Thyroid gland (tissue), 4 donors: Measurements from ENCODE around the gene ERC1. TPM values are rescaled to one million over a fixed set of nuclear protein-coding genes. Genes with fewer than 3 reads are reported as not detected.

Experiments
- DNase-seq, 2 donors: peaks; one replicate each; pipeline ENCODE4 v3.0.0-alpha.2; 2019
- H3K27ac ChIP-seq, 3 donors: fragments of 200-600 bp; sonication (generic); 1 replicate in 2 of 3; 2 replicates in 1 of 3; pipeline ENCODE4 v1.5.1; 2016 to 2019; ENCODE audit warnings: mild to moderate bottlenecking in 1 of 3, moderate library complexity in 1 of 3
- H3K27me3 ChIP-seq: fragments of 200-600 bp; sonication (generic); one replicate; pipeline ENCODE4 v1.5.1; 2019
- H3K36me3 ChIP-seq, 2 donors: fragments of 200-600 bp; sonication (generic); one replicate each; pipeline ENCODE4 v1.5.1; 2016 to 2019
- H3K4me1 ChIP-seq, 2 donors: fragments of 200-600 bp; sonication (generic); one replicate each; pipeline ENCODE4 v1.5.1; 2017 to 2019
- H3K4me3 ChIP-seq, 3 donors: fragments of 200-600 bp; sonication (generic); replicated peaks in 1 of 3; 1 replicate in 2 of 3; 2 replicates in 1 of 3; pipeline ENCODE4 v1.5.1; 2016; ENCODE audit warnings: mild to moderate bottlenecking in 1 of 3
- H3K9me3 ChIP-seq: fragments of 200-600 bp; sonication (generic); one replicate; pipeline ENCODE4 v1.5.1; 2017
- CTCF ChIP-seq, 6 experiments: fragments of 200-600 bp in 3 of 6; fragments of 450-650 bp in 3 of 6; sonication (generic) in 3 of 6; IDR thresholded peaks; one replicate each; pipeline ENCODE4 v1.5.1; 2016 to 2019; ENCODE audit warnings: antibody characterized with exemption in 6 of 6, mild to moderate bottlenecking in 2 of 6, inconsistent platforms in 1 of 6, moderate library complexity in 1 of 6
- POLR2A ChIP-seq, 2 donors: fragments of 450-650 bp; IDR thresholded peaks; one replicate each; pipeline ENCODE4 v1.6.1; 2017; ENCODE audit warnings: antibody characterized with exemption in 2 of 2, mild to moderate bottlenecking in 2 of 2, moderate library complexity in 1 of 2
- WGBS, 2 donors: methylation state at CpG; one replicate each; pipeline ENCODE4 v1.1.5; 2017; 5-methylcytosine and 5-hydroxymethylcytosine counted together
- intact Hi-C: fragments of 100-400 bp; cut with DNase I; formaldehyde crosslinking; loops from one replicate; pipeline ENCODE4 v1.15.1; 2023
- total RNA-seq, 4 donors: library from RNA; depleted of rRNA; stranded (reverse); fragments of >200 nt; gene quantifications; one replicate each; pipeline ENCODE4 v1.2.3, GENCODE V29; 2016

ERC1 gene
- total RNA-seq, 4 donors from 2014 or later, result 39.8 to 84.2 (median 75.8) TPM

DNA sequence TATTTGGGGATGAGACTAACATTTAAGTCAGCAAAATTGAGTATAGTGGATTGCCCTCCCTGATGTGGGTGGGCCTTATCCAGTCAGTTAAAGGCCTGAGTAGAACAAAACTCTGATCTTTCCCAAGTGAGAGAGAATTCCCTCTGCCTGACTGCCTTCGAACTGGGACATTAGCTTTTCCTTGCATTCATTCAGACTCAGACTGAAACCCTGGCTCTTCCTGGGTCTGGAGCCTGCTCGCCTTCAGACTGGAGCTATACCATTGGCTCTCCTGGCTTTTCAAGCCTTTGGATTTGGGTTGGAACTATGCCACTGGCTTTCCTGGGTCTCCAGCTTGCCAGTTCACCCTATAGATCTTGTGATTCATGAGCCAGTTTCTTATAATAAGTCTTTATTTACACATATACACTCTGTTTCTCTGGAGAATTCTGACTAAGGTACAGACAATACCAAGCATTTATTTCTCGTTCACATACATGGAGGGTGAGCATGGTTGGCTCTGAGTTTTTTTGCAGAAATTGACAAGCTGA is 296.5 kb downstream of the ERC1 start:
- H3K9me3 ChIP-seq, result no peaks in the 10 kb centered on the region
- H3K27me3 ChIP-seq, result no peaks in the 10 kb centered on the region
- no peaks in the 10 kb centered on the region for H3K4me1 ChIP-seq
- no peak for DNase-seq
- TF ChIP-seq POLR2A (IDR thresholded peaks at IDR 0.05) (no peak), CTCF (IDR thresholded peaks at IDR 0.05) (no peak)
- no peak overlapping the region for H3K4me3 ChIP-seq
- WGBS, 2 donors, result 92 to 96% methylated on average over 3 of the region's 3 CpGs
- no peak overlapping the region for H3K27ac ChIP-seq
- intact Hi-C loops, result no loop called here
- no peaks in the 10 kb centered on the region for H3K36me3 ChIP-seq

DNA sequence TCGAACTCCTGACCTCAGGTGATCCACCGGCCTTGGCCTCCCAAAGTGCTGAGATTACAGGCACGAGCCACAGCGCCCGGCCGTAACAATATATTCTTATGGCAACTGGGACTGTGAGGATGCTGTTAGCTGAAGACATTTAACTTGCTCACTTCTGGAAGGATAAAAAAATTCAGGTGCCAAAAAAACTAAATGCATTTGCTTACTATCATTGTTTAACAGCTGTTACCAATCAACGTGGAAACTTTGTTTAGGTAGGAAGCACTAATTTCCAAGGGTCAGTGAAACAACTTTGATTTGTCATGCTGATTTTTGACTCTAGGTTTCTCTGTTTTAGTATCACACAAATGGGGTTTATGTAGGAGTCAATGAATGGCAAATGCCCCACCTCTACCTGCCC is 297.3 kb downstream of the ERC1 start:
- Histone ChIP-seq H3K36me3 (no peaks in the 10 kb centered on the region), H3K9me3 (no peaks in the 10 kb centered on the region), H3K4me1 (no peaks in the 10 kb centered on the region), H3K4me3 (no peak overlapping the region), H3K27ac (no peak overlapping the region), H3K27me3 (no peaks in the 10 kb centered on the region)
- no peak for DNase-seq
- intact Hi-C loops, result no loop called here
- TF ChIP-seq CTCF (IDR thresholded peaks at IDR 0.05) (no peak), POLR2A (IDR thresholded peaks at IDR 0.05) (no peak)
- WGBS, 2 donors, result 94 to 95% methylated on average over 7 of the region's 7 CpGs

DNA sequence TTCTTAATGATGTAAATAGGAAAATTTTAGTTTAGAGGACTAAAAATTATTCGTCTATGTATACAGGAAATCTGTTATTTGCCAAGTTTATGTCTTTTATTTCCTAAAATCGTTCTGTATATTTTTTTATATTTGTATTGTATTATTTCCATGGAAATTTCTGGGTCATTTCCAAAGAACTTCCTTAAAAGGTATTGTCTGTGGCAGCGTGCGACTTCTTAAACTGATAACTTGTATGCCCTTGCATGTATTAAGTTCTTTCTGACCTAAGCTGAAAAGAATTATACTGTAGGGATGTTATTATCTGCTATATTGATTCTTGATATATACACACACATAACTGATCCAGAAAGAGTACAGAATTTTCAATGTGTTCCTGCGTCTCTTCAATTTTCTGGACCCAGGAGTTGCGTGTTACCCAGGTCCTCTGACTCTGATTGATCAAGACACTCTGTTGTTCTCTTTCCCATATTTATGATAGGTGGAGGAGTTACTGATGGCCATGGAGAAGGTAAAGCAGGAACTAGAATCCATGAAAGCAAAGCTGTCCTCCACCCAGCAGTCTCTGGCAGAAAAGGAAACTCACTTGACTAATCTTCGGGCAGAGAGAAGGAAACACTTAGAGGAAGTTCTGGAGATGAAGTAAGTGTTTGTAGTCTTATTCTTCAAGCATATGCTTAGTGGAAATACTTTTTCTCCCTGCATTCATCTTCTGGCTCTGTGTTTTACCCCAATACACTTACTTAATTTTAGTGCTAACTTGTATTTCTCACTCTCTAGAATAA is 298.5 kb downstream of the ERC1 start:
- Histone ChIP-seq H3K27me3 (no peaks in the 10 kb centered on the region), H3K9me3 (no peaks in the 10 kb centered on the region), H3K4me1 (no peaks in the 10 kb centered on the region), H3K4me3 (no peak overlapping the region), H3K36me3 (no peaks in the 10 kb centered on the region), H3K27ac (no peak overlapping the region)
- TF ChIP-seq POLR2A (IDR thresholded peaks at IDR 0.05) (no peak), CTCF (IDR thresholded peaks at IDR 0.05) (no peak)
- WGBS, 2 donors, result 74 to 80% methylated on average over 7 of the region's 7 CpGs
- intact Hi-C loops, result no loop called here
- DNase-seq, result no peak

DNA sequence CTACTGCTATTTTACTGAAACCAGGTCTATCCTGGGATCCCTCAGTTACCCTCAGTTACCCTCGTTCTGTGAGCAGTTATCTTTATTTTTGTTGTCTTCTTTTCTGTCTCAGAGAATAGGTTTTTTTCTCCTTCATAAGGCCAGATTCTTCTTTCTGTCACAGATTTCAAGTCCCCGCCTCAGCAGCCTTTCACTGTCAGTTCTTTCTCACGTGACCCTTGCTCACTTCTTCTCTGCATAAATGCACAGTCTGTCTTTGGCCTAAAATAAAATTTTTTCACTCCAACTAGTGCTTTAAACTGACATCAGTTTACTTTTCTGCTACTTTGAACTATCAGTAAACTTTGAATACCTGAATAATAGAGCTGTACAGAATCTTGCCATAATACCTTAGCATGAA is 299.7 kb downstream of the ERC1 start:
- H3K4me3 ChIP-seq, result no peak overlapping the region
- H3K27ac ChIP-seq, result no peak overlapping the region
- TF ChIP-seq CTCF (IDR thresholded peaks at IDR 0.05), result no peak
- TF ChIP-seq POLR2A (IDR thresholded peaks at IDR 0.05), result no peak
- intact Hi-C loops, result no loop called here
- H3K4me1 ChIP-seq, result no peaks in the 10 kb centered on the region
- 87 to 94% methylated on average over 3 of the region's 3 CpGs for WGBS, 2 donors
- H3K27me3 ChIP-seq, result no peaks in the 10 kb centered on the region
- no peaks in the 10 kb centered on the region for H3K9me3 ChIP-seq
- no peaks in the 10 kb centered on the region for H3K36me3 ChIP-seq
- DNase-seq, result no peak

GRCh38 chr12:1291601-1292332 is 300.7 kb downstream of the ERC1 start:
- Histone ChIP-seq H3K36me3 (no peaks in the 10 kb centered on the region), H3K4me3 (no peak overlapping the region), H3K27me3 (no peaks in the 10 kb centered on the region), H3K9me3 (no peaks in the 10 kb centered on the region), H3K27ac (no peak overlapping the region), H3K4me1 (no peaks in the 10 kb centered on the region)
- 72% methylated on average over 8 of the region's 8 CpGs for WGBS, 2 donors
- no peak for DNase-seq
- intact Hi-C loops, result no loop called here
- no peak for TF ChIP-seq CTCF (IDR thresholded peaks at IDR 0.05)
- TF ChIP-seq POLR2A (IDR thresholded peaks at IDR 0.05), result no peak
